NB4 (cell line): ENCODE measurements around the gene BARHL1.

Source experiments
- POLR2A ChIP-seq: IDR thresholded peaks from 2 replicates; pipeline ENCODE4 v1.6.1; 2011; ENCODE audit warnings: mild to moderate bottlenecking; ENCODE audit not compliant: insufficient read length; ENCODE audit errors: extremely low read depth
- TF ChIP-seq, protein P1 (sequence below): IDR thresholded peaks from one replicate; pipeline ENCODE4 v1.5.1; 2012; ENCODE audit warnings: low read depth, low read length

DNA sequence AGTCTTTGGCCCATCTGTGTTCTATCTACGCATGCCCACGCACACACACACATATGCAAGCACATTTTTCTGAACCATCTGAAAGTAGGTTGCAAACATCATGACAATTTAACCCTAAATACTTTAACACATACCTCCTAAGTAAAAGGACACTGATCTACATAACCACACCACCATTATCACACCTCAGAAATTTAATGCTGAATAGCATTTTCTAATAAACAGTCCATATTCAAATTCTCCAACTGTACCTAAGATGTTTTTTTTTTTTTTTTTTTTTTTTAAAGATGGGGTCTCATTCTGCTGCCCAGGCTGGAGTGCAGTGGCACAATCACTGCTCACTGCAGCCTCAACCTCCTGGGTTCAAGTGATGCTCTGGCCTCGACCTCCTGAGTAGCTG lies 51.9 kb downstream of the BARHL1 start:
- no peak for TF ChIP-seq POLR2A
- TF ChIP-seq, protein P1, sequence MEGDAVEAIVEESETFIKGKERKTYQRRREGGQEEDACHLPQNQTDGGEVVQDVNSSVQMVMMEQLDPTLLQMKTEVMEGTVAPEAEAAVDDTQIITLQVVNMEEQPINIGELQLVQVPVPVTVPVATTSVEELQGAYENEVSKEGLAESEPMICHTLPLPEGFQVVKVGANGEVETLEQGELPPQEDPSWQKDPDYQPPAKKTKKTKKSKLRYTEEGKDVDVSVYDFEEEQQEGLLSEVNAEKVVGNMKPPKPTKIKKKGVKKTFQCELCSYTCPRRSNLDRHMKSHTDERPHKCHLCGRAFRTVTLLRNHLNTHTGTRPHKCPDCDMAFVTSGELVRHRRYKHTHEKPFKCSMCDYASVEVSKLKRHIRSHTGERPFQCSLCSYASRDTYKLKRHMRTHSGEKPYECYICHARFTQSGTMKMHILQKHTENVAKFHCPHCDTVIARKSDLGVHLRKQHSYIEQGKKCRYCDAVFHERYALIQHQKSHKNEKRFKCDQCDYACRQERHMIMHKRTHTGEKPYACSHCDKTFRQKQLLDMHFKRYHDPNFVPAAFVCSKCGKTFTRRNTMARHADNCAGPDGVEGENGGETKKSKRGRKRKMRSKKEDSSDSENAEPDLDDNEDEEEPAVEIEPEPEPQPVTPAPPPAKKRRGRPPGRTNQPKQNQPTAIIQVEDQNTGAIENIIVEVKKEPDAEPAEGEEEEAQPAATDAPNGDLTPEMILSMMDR: no peak
